GM23338 (cell line): ENCODE data around the gene TARS1. TPM values are rescaled to one million over a fixed set of nuclear protein-coding genes. Genes with fewer than 3 reads are reported as not detected.

Experiments used
- ATAC-seq: fragments of 200-7000 bp; cut with Tn5 transposase; 3 replicates; pipeline ENCODE4 v1.9.1; 2020
- DNase-seq: peaks from one replicate; pipeline ENCODE4 v3.0.0-alpha.2; 2015; ENCODE audit warnings: low spot score
- H2AFZ ChIP-seq: fragments of 200-600 bp; sonication (generic); 2 replicates; pipeline ENCODE4 v1.8.0; 2016; ENCODE audit warnings: antibody characterized with exemption, mild to moderate bottlenecking, moderate library complexity
- H3F3A ChIP-seq: fragments of 200-600 bp; sonication (generic); replicated peaks from 2 replicates; pipeline ENCODE4 v1.8.0; 2017; ENCODE audit warnings: antibody characterized with exemption, mixed run types, low read depth
- H3K27ac ChIP-seq: fragments of 200-600 bp; sonication (generic); 2 replicates; pipeline ENCODE4 v1.6.1; 2016; ENCODE audit warnings: low read depth
- H3K27me3 ChIP-seq: fragments of 200-600 bp; sonication (generic); 2 replicates; pipeline ENCODE4 v1.8.0; 2016; ENCODE audit warnings: mild to moderate bottlenecking, mixed run types, moderate library complexity; ENCODE audit not compliant: insufficient read depth
- H3K36me3 ChIP-seq: fragments of 200-600 bp; sonication (generic); 2 replicates; pipeline ENCODE4 v1.8.0; 2016; ENCODE audit warnings: mild to moderate bottlenecking; ENCODE audit not compliant: insufficient read depth
- H3K4me1 ChIP-seq: fragments of 200-600 bp; sonication (generic); 2 replicates; pipeline ENCODE4 v1.8.0; 2016; ENCODE audit warnings: mild to moderate bottlenecking, moderate library complexity; ENCODE audit not compliant: insufficient read depth
- H3K4me2 ChIP-seq: fragments of 200-600 bp; sonication (generic); 2 replicates; pipeline ENCODE4 v1.7.1; 2017; ENCODE audit warnings: mixed run types
- H3K4me3 ChIP-seq: fragments of 200-600 bp; sonication (generic); 2 replicates; pipeline ENCODE4 v1.6.1; 2016; ENCODE audit warnings: mixed run types
- H3K79me2 ChIP-seq: fragments of 200-600 bp; sonication (generic); replicated peaks from 2 replicates; pipeline ENCODE4 v1.8.0; 2017; ENCODE audit warnings: mild to moderate bottlenecking; ENCODE audit not compliant: insufficient read depth
- H3K9me2 ChIP-seq: fragments of 200-600 bp; sonication (generic); 2 replicates; pipeline ENCODE4 v1.8.0; 2017; ENCODE audit not compliant: insufficient read depth
- H4K20me1 ChIP-seq: fragments of 200-600 bp; sonication (generic); replicated peaks from 2 replicates; pipeline ENCODE4 v1.8.0; 2017; ENCODE audit warnings: mild to moderate bottlenecking; ENCODE audit not compliant: insufficient read depth
- H3K27ac Mint-ChIP-seq: 2 replicates; pipeline ENCODE4 v1.8.0; 2020; ENCODE audit warnings: inconsistent platforms, mild to moderate bottlenecking, moderate library complexity, mixed read lengths
- H3K27me3 Mint-ChIP-seq: 3 replicates; pipeline ENCODE4 v1.8.0; 2022; ENCODE audit warnings: low read depth, mild to moderate bottlenecking, moderate library complexity, mixed read lengths, inconsistent platforms; ENCODE audit not compliant: insufficient read depth, poor library complexity
- H3K36me3 Mint-ChIP-seq: 3 replicates; pipeline ENCODE4 v1.8.0; 2021; ENCODE audit warnings: low read depth, mild to moderate bottlenecking, inconsistent platforms, moderate library complexity, mixed read lengths
- H3K4me1 Mint-ChIP-seq: 3 replicates; pipeline ENCODE4 v1.8.0; 2020; ENCODE audit warnings: mild to moderate bottlenecking, inconsistent platforms, mixed read lengths
- H3K4me3 Mint-ChIP-seq: 3 replicates; pipeline ENCODE4 v1.8.0; 2021; ENCODE audit warnings: moderate library complexity, mild to moderate bottlenecking, inconsistent platforms, mixed read lengths
- H3K9me3 Mint-ChIP-seq: 3 replicates; pipeline ENCODE4 v1.8.0; 2020; ENCODE audit warnings: moderate library complexity, mild to moderate bottlenecking, inconsistent platforms, mixed read lengths
- EZH2 ChIP-seq: fragments of 200-600 bp; sonication (generic); IDR thresholded peaks from one replicate; pipeline ENCODE4 v1.8.0; 2017; ENCODE audit warnings: antibody characterized with exemption, mild to moderate bottlenecking, low read depth; ENCODE audit not compliant: unreplicated experiment
- EZH2phosphoT487 ChIP-seq: fragments of 200-600 bp; sonication (generic); IDR thresholded peaks from one replicate; pipeline ENCODE4 v1.8.1; 2018; ENCODE audit warnings: antibody characterized with exemption; ENCODE audit not compliant: unreplicated experiment
- JUNB ChIP-seq: IDR thresholded peaks from one replicate; pipeline ENCODE4 v1.6.1; 2016; ENCODE audit warnings: antibody characterized with exemption; ENCODE audit not compliant: unreplicated experiment
- NANOG ChIP-seq: IDR thresholded peaks from 2 replicates; pipeline ENCODE4 v1.6.1; 2016; ENCODE audit warnings: antibody characterized with exemption, borderline replicate concordance
- POLR2AphosphoS5 ChIP-seq: IDR thresholded peaks from 2 replicates; pipeline ENCODE4 v1.6.1; 2016; ENCODE audit warnings: antibody characterized with exemption, low read depth
- STAT1 ChIP-seq: IDR thresholded peaks from one replicate; pipeline ENCODE4 v1.6.1; 2016; ENCODE audit warnings: antibody characterized with exemption; ENCODE audit not compliant: unreplicated experiment
- ZNF331 ChIP-seq: fragments of 250-450 bp; sonication (Bioruptor Pico); IDR thresholded peaks from 2 replicates; pipeline ENCODE4 v1.5.0; 2020; ENCODE audit warnings: low read depth, mild to moderate bottlenecking, moderate library complexity
- polyA plus RNA-seq: library from polyadenylated mRNA; unstranded; fragments of >200 nt; fragmentation: Nextera tagmentation; extraction: Ambion mirVana; gene quantifications from 2 replicates; pipeline ENCODE4 v1.2.1, GENCODE V29; 2016
- total RNA-seq: library from RNA; depleted of rRNA; stranded (reverse); fragments of >200 nt; shearing (Covaris generic); gene quantifications from 2 replicates; pipeline ENCODE4 v1.2.3, GENCODE V29; 2014
- TF ChIP-seq, protein P1 (sequence below): IDR thresholded peaks from one replicate; pipeline ENCODE4 v1.6.1; 2018; ENCODE audit warnings: antibody characterized with exemption; ENCODE audit not compliant: unreplicated experiment
- TF ChIP-seq, protein P2 (sequence below): IDR thresholded peaks from 2 replicates; pipeline ENCODE4 v1.6.1; 2016; ENCODE audit warnings: antibody characterized with exemption
- TF ChIP-seq, protein P3 (sequence below): fragments of 250-450 bp; sonication (Bioruptor Pico); IDR thresholded peaks from 2 replicates; pipeline ENCODE4 v1.5.0; 2020; ENCODE audit warnings: mild to moderate bottlenecking, moderate library complexity

Gene TARS1
- total and polyA plus RNA-seq, 2 experiments from 2014 or later = 458 to 473 TPM

DNA sequence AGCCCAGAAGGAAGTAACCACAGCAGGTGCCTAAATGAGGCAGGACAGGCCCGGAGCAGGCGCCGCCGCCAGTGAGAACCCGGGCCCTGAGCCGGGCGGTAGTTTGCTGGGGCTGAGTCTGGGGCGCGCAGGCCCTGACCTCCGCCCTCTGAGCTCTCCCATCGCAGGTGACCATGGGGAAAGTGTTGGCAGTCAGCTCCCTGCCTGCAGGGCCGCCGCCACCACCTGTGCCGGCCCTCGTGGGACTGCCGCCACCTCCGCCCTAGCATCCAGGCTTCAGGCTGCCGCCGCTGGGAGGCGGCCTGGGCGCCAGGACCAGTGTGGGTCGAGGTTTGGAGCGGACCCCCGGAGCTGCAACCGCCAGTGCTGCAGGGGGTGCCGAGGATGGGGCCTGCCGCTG lies 61.1 kb downstream of the TARS1 start:
- Histone ChIP-seq H3K36me3 (no peaks in the 10 kb centered on the region), H3K4me2 (no peak overlapping the region), H3F3A (no peaks in the 10 kb centered on the region), H3K27ac (no peak overlapping the region), H3K4me1 (no peaks in the 10 kb centered on the region), H3K9me2 (no peaks in the 10 kb centered on the region; the same call in 1 of the 2 replicates), H4K20me1 (no peaks in the 10 kb centered on the region), H3K27me3 (no peaks in the 10 kb centered on the region), H3K79me2 (no peaks in the 10 kb centered on the region), H2AFZ (peak overlapping the region; percentile 56), H3K4me3 (no peak overlapping the region)
- no peaks in the 10 kb centered on the region for H3K4me1 Mint-ChIP-seq
- H3K36me3 Mint-ChIP-seq = peaks cover 3% of the 10 kb centered on the region; the same call in 1 of the 3 replicates
- peak; percentile 83 for ATAC-seq
- H3K4me3 Mint-ChIP-seq = no peak overlapping the region
- H3K27me3 Mint-ChIP-seq = no peaks in the 10 kb centered on the region
- peak; percentile 37 for DNase-seq
- H3K27ac Mint-ChIP-seq = no peak overlapping the region
- TF ChIP-seq, protein P1, sequence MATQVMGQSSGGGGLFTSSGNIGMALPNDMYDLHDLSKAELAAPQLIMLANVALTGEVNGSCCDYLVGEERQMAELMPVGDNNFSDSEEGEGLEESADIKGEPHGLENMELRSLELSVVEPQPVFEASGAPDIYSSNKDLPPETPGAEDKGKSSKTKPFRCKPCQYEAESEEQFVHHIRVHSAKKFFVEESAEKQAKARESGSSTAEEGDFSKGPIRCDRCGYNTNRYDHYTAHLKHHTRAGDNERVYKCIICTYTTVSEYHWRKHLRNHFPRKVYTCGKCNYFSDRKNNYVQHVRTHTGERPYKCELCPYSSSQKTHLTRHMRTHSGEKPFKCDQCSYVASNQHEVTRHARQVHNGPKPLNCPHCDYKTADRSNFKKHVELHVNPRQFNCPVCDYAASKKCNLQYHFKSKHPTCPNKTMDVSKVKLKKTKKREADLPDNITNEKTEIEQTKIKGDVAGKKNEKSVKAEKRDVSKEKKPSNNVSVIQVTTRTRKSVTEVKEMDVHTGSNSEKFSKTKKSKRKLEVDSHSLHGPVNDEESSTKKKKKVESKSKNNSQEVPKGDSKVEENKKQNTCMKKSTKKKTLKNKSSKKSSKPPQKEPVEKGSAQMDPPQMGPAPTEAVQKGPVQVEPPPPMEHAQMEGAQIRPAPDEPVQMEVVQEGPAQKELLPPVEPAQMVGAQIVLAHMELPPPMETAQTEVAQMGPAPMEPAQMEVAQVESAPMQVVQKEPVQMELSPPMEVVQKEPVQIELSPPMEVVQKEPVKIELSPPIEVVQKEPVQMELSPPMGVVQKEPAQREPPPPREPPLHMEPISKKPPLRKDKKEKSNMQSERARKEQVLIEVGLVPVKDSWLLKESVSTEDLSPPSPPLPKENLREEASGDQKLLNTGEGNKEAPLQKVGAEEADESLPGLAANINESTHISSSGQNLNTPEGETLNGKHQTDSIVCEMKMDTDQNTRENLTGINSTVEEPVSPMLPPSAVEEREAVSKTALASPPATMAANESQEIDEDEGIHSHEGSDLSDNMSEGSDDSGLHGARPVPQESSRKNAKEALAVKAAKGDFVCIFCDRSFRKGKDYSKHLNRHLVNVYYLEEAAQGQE = no peak
- no peak for TF ChIP-seq JUNB
- no peak for TF ChIP-seq STAT1
- TF ChIP-seq POLR2AphosphoS5 = no peak
- TF ChIP-seq NANOG = no peak
- TF ChIP-seq, protein P2, sequence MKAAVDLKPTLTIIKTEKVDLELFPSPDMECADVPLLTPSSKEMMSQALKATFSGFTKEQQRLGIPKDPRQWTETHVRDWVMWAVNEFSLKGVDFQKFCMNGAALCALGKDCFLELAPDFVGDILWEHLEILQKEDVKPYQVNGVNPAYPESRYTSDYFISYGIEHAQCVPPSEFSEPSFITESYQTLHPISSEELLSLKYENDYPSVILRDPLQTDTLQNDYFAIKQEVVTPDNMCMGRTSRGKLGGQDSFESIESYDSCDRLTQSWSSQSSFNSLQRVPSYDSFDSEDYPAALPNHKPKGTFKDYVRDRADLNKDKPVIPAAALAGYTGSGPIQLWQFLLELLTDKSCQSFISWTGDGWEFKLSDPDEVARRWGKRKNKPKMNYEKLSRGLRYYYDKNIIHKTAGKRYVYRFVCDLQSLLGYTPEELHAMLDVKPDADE = no peak
- TF ChIP-seq EZH2phosphoT487 = no peak
- TF ChIP-seq EZH2 = no peak
- no peak for TF ChIP-seq ZNF331 (CRISPR knock-in tag)
- TF ChIP-seq, protein P3, sequence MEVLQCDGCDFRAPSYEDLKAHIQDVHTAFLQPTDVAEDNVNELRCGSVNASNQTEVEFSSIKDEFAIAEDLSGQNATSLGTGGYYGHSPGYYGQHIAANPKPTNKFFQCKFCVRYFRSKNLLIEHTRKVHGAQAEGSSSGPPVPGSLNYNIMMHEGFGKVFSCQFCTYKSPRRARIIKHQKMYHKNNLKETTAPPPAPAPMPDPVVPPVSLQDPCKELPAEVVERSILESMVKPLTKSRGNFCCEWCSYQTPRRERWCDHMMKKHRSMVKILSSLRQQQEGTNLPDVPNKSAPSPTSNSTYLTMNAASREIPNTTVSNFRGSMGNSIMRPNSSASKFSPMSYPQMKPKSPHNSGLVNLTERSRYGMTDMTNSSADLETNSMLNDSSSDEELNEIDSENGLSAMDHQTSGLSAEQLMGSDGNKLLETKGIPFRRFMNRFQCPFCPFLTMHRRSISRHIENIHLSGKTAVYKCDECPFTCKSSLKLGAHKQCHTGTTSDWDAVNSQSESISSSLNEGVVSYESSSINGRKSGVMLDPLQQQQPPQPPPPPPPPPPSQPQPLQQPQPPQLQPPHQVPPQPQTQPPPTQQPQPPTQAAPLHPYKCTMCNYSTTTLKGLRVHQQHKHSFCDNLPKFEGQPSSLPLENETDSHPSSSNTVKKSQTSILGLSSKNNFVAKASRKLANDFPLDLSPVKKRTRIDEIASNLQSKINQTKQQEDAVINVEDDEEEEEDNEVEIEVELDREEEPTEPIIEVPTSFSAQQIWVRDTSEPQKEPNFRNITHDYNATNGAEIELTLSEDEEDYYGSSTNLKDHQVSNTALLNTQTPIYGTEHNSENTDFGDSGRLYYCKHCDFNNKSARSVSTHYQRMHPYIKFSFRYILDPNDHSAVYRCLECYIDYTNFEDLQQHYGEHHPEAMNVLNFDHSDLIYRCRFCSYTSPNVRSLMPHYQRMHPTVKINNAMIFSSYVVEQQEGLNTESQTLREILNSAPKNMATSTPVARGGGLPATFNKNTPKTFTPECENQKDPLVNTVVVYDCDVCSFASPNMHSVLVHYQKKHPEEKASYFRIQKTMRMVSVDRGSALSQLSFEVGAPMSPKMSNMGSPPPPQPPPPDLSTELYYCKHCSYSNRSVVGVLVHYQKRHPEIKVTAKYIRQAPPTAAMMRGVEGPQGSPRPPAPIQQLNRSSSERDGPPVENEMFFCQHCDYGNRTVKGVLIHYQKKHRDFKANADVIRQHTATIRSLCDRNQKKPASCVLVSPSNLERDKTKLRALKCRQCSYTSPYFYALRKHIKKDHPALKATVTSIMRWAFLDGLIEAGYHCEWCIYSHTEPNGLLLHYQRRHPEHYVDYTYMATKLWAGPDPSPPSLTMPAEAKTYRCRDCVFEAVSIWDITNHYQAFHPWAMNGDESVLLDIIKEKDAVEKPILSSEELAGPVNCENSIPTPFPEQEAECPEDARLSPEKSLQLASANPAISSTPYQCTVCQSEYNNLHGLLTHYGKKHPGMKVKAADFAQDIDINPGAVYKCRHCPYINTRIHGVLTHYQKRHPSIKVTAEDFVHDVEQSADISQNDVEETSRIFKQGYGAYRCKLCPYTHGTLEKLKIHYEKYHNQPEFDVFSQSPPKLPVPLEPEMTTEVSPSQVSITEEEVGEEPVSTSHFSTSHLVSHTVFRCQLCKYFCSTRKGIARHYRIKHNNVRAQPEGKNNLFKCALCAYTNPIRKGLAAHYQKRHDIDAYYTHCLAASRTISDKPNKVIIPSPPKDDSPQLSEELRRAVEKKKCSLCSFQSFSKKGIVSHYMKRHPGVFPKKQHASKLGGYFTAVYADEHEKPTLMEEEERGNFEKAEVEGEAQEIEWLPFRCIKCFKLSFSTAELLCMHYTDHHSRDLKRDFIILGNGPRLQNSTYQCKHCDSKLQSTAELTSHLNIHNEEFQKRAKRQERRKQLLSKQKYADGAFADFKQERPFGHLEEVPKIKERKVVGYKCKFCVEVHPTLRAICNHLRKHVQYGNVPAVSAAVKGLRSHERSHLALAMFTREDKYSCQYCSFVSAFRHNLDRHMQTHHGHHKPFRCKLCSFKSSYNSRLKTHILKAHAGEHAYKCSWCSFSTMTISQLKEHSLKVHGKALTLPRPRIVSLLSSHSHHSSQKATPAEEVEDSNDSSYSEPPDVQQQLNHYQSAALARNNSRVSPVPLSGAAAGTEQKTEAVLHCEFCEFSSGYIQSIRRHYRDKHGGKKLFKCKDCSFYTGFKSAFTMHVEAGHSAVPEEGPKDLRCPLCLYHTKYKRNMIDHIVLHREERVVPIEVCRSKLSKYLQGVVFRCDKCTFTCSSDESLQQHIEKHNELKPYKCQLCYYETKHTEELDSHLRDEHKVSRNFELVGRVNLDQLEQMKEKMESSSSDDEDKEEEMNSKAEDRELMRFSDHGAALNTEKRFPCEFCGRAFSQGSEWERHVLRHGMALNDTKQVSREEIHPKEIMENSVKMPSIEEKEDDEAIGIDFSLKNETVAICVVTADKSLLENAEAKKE = no peak
- H3K9me3 Mint-ChIP-seq = peaks cover 4% of the 10 kb centered on the region; the same call in 2 of the 3 replicates
